Lower leg skin (tissue), 4 donors: Measurements from ENCODE around the gene LSG1. TPM values are rescaled to one million over a fixed set of nuclear protein-coding genes. Genes with fewer than 3 reads are reported as not detected.

Experiments used
- DNase-seq, 2 donors: peaks; one replicate each; pipeline ENCODE4 v3.0.0-alpha.2; 2019; ENCODE audit warnings: low spot score in 2 of 2
- H3K4me3 ChIP-seq: fragments of 200-600 bp; sonication (generic); 2 replicates; pipeline ENCODE4 v1.5.1; 2017; ENCODE audit warnings: mild to moderate bottlenecking, low read depth; ENCODE audit not compliant: poor library complexity, severe bottlenecking
- POLR2A ChIP-seq, 2 donors: fragments of 450-650 bp; IDR thresholded peaks; one replicate each; pipeline ENCODE4 v1.6.1; 2016 to 2017; ENCODE audit warnings: antibody characterized with exemption in 2 of 2, mild to moderate bottlenecking in 1 of 2, moderate library complexity in 1 of 2
- WGBS, 2 donors: methylation state at CpG; one replicate each; pipeline ENCODE4 v1.1.5; 2018; 5-methylcytosine and 5-hydroxymethylcytosine counted together
- intact Hi-C: fragments of 100-400 bp; cut with DNase I; formaldehyde crosslinking; loops from one replicate; pipeline ENCODE4 v1.15.0; 2023; ENCODE audit warnings: low total_unique reads
- total RNA-seq, 4 donors: library from RNA; depleted of rRNA; stranded (reverse); fragments of >200 nt; gene quantifications; one replicate each; pipeline ENCODE4 v1.1.0, GENCODE V29; 2016
- TF ChIP-seq, protein P1 (sequence below), 3 donors: fragments of 450-650 bp; IDR thresholded peaks; one replicate each; pipeline ENCODE4 v1.5.1; 2016; ENCODE audit warnings: antibody characterized with exemption in 3 of 3, mild to moderate bottlenecking in 3 of 3, moderate library complexity in 2 of 3

The LSG1 gene
- total RNA-seq: 10 to 100 TPM; 31.7 to 45.9 (median 38.9) TPM

DNA sequence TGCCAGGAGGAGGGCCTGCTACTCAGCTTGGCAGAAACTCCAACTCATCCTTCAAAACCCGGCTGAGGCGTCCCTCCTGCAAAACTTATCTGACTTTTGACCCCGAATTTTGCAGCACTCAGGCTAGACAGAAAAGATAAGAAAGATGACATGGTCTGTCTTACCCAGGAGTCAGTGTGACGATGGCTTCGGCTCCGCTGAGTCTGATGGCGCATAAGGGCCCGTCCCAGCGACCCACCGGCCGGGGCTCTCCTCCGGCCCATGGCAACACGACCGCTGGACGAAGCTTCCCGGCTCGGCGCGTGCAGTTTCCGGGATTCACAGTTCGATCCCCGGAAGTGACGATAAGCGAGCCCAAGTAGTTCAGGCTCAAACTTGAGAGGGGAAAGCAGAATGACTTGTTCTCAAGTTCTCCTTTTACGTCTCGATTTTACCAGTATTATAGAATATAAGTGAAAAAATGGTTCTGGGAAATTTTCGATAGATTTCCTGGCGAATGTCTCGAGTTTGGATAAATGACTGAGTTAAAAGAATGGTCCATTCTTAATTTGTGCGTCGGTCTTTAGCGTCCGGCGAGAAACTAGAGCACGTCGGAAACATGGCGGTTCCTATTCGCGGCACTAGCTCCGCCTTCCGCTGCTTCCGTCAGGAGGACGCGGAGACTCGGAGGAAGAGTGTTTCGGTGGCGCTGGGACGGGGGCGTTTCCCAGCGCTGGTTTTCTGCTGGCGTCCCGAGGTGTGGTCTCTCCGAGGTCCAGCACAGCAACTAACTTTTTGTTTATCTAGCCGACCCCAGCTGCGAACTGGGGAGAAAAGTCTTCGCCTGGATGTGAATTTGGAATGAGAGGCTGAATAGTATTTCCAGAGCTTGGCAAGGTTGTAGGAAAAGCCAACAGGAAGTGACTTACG, at the start of gene LSG1:
Gene LSG1 (minus strand): TSS at position 292 of the 909 bp plus-strand sequence. CDS start 29 bp downstream, at position 263.
- DNase-seq: peak; percentile 90 to 98
- intact Hi-C loops: no loop called here
- 0 to 1% methylated on average over 57 of the region's 57 CpGs for WGBS, 2 donors
- H3K4me3 ChIP-seq: peak within 1 kb of the TSS; percentile 83
- TF ChIP-seq, protein P1, sequence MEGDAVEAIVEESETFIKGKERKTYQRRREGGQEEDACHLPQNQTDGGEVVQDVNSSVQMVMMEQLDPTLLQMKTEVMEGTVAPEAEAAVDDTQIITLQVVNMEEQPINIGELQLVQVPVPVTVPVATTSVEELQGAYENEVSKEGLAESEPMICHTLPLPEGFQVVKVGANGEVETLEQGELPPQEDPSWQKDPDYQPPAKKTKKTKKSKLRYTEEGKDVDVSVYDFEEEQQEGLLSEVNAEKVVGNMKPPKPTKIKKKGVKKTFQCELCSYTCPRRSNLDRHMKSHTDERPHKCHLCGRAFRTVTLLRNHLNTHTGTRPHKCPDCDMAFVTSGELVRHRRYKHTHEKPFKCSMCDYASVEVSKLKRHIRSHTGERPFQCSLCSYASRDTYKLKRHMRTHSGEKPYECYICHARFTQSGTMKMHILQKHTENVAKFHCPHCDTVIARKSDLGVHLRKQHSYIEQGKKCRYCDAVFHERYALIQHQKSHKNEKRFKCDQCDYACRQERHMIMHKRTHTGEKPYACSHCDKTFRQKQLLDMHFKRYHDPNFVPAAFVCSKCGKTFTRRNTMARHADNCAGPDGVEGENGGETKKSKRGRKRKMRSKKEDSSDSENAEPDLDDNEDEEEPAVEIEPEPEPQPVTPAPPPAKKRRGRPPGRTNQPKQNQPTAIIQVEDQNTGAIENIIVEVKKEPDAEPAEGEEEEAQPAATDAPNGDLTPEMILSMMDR (IDR thresholded peaks at IDR 0.05): no peak
- TF ChIP-seq POLR2A (IDR thresholded peaks at IDR 0.05): no peak

DNA sequence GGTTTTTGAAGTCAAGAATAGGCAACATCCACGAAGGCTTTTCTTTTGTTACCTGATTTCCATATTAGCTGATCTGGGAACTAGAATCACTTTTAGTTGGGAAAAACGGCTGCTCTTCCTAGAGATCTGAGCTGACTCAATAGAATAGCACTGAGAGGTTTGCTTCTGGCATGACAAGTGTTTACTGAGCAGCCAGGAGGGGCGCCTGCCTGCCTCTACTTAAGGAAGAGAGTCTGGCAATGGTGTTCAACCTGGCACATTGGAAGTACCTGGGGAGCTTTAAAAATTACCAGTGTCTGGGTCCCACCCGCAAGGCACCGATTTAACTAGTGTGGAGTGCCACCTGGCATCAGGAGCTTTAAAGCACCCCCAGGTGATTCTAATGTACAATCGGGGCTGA, 48.1 kb upstream of the LSG1 start:
- intact Hi-C loops: no loop called here
- WGBS, 2 donors: 73 to 79% methylated on average over 6 of the region's 6 CpGs
- no peak for TF ChIP-seq POLR2A (IDR thresholded peaks at IDR 0.05)
- TF ChIP-seq, protein P1 (IDR thresholded peaks at IDR 0.05): no peak
- DNase-seq: no peak
- no peak overlapping the region for H3K4me3 ChIP-seq

- WGBS, 2 donors: 74 to 85% methylated on average over 2 of the region's 2 CpGs
- H3K4me3 ChIP-seq: no peak overlapping the region
Measured at GRCh38 chr3:194718079-194718478, 46.1 kb upstream of the LSG1 start.

DNA sequence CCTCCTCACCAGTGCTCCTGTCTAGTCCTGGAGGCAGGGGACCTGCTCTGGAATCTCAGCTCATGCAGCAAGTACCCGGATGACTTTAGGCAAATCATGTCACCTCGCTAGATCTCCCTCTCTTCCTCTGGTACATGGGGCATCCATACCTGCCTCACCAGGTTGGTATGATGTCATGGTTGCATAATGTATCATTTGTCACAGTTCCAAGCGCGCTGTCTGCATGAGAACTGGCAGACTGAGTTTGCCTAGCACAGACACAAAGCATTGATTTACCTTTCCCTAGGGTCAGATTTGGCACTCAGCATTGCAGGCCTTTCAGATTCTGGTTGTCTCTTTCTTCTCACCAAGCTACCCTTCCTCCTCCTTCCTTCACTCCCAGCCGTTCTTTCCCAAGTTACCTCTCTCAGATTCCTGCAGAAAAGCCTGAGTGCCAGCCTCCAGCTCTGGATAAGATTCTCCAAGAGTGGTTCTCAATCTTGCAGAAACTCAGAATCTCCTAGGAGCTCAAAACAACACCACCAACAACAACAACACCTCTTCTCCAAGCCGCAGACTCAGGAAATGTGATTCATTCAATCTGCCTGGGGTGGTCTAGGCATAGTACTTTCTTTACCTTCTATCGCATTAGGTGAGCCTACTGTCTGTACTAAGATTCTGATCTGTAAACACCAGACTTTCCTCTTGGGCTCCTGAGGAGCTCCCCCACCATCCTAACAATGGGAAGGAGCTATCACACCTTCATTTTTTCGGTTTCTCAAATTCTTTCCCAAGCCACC, 43.2 kb upstream of the LSG1 start:
- 57 to 58% methylated on average over 8 of the region's 8 CpGs for WGBS, 2 donors
- DNase-seq: no peak
- intact Hi-C loops: no loop called here
- TF ChIP-seq, protein P1 (IDR thresholded peaks at IDR 0.05): no peak
- TF ChIP-seq POLR2A (IDR thresholded peaks at IDR 0.05): no peak
- H3K4me3 ChIP-seq: no peak overlapping the region

More at GRCh38 chr3:194718079-194718478, 46.1 kb upstream of the LSG1 start:
- intact Hi-C loops: no loop called here
- no peak for DNase-seq
- TF ChIP-seq POLR2A (IDR thresholded peaks at IDR 0.05): no peak
- TF ChIP-seq, protein P1 (IDR thresholded peaks at IDR 0.05): no peak

DNA sequence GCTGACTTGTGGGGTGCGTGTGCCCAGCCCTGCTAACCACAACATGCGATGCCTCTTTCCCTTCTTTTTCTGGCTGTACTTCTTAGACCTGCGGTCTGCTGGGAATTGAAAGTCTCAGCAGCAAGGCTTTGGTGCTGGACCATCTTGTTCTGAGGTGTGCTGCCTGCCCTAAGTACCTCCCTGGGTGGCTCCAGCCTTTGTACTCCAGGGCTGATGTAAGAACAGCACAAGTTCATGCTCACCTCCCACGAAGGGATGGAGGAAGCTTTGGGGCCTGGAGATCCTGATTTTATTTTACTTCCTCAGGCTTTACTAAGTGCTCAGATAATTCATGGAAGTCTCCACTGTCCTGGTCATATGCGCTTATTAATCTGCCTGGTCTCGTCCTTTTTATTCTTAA, 42.6 kb upstream of the LSG1 start:
- no peak for DNase-seq
- WGBS, 2 donors: 79 to 81% methylated on average over 6 of the region's 6 CpGs
- TF ChIP-seq POLR2A (IDR thresholded peaks at IDR 0.05): no peak
- TF ChIP-seq, protein P1 (IDR thresholded peaks at IDR 0.05): no peak
- no peak overlapping the region for H3K4me3 ChIP-seq
- intact Hi-C loops: no loop called here
